DOHH2 (cell line): Measurements from ENCODE around the gene RTP2.

Experiments used
- EZH2phosphoT487 ChIP-seq: fragments of 200-600 bp; sonication (generic); IDR thresholded peaks from 2 replicates; pipeline ENCODE4 v1.6.1; 2017; ENCODE audit warnings: borderline replicate concordance, mild to moderate bottlenecking, antibody characterized with exemption, low read length, moderate library complexity, mixed read lengths
- TF ChIP-seq, protein P1 (sequence below): fragments of 200-600 bp; sonication (generic); IDR thresholded peaks from one replicate; pipeline ENCODE4 v1.5.1; 2014; ENCODE audit warnings: antibody characterized with exemption, mild to moderate bottlenecking, low read depth, low read length; ENCODE audit not compliant: poor library complexity, severe bottlenecking

DNA sequence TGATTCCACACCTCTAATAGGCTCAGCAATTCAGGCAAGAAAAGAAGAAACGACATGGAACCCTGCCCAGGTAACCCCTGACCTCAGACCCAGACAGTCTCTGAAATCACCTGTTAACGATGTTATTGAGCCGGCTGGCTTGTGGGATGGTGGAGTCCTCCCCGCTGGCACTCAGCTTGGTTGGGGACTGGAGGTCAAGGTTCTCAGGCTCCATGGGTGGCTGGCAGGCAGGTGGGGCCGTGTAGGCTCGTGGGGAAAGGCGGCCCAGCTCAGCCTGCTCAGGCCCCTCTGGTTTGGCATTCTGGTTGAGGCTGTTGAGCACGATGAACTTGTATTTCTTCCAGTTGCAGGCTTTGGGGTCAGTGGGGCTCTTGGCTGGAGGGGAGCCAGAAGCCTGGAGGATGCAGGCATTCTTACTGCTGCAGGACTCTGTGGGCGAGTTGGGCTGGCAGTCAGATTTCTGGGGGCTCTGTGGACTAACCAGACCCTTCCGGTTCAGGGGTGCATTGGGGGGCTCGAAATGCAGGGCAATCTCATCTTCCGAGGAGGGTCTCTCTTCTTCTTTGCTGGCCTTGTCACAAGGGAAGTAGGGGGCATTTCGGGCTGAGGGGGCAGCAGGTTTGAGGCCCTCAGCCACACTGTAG is 26.7 kb upstream of the RTP2 start:
- TF ChIP-seq, protein P1, sequence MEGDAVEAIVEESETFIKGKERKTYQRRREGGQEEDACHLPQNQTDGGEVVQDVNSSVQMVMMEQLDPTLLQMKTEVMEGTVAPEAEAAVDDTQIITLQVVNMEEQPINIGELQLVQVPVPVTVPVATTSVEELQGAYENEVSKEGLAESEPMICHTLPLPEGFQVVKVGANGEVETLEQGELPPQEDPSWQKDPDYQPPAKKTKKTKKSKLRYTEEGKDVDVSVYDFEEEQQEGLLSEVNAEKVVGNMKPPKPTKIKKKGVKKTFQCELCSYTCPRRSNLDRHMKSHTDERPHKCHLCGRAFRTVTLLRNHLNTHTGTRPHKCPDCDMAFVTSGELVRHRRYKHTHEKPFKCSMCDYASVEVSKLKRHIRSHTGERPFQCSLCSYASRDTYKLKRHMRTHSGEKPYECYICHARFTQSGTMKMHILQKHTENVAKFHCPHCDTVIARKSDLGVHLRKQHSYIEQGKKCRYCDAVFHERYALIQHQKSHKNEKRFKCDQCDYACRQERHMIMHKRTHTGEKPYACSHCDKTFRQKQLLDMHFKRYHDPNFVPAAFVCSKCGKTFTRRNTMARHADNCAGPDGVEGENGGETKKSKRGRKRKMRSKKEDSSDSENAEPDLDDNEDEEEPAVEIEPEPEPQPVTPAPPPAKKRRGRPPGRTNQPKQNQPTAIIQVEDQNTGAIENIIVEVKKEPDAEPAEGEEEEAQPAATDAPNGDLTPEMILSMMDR: no peak
- no peak for TF ChIP-seq EZH2phosphoT487
